CD14-positive monocyte (primary cell): Measurements from ENCODE around the gene TBX2. TPM values are rescaled to one million over a fixed set of nuclear protein-coding genes. Genes with fewer than 3 reads are reported as not detected.

Experiments
- DNase-seq, 3 donors: peaks; one replicate each; pipeline ENCODE4 v3.0.0-alpha.2; 2011 to 2022
- H2AFZ ChIP-seq: 2 replicates; pipeline ENCODE4 v1.6.0; 2012; ENCODE audit warnings: mild to moderate bottlenecking, low read depth, low read length, inconsistent platforms; ENCODE audit not compliant: insufficient read depth, poor library complexity, severe bottlenecking
- H3K27ac ChIP-seq, 2 donors: 1 replicate in 1 of 2; 2 replicates in 1 of 2; pipeline ENCODE4 v1.5.1; 2012 to 2013; ENCODE audit warnings: low read length in 2 of 2, control low read depth in 1 of 2, inconsistent platforms in 1 of 2, low read depth in 1 of 2, mild to moderate bottlenecking in 1 of 2
- H3K27me3 ChIP-seq, 2 donors: one replicate each; pipeline versions ENCODE4 v1.6.0 to v1.6.1; 2011 to 2013; ENCODE audit warnings: low read length in 2 of 2; ENCODE audit not compliant: control insufficient read depth in 2 of 2, insufficient read depth in 2 of 2
- H3K36me3 ChIP-seq, 2 donors: replicated peaks in 1 of 2; 1 replicate in 1 of 2; 2 replicates in 1 of 2; pipeline versions ENCODE4 v1.5.1 to v1.6.1; 2012 to 2013; ENCODE audit warnings: low read length in 2 of 2, control low read depth in 1 of 2, inconsistent platforms in 1 of 2, mild to moderate bottlenecking in 1 of 2; ENCODE audit not compliant: insufficient read depth in 2 of 2, control insufficient read depth in 1 of 2
- H3K4me1 ChIP-seq, 2 donors: 1 replicate in 1 of 2; 2 replicates in 1 of 2; pipeline versions ENCODE4 v1.5.1 to v1.6.1; 2012 to 2013; ENCODE audit warnings: low read length in 2 of 2, control low read depth in 1 of 2, inconsistent platforms in 1 of 2, mild to moderate bottlenecking in 1 of 2, moderate library complexity in 1 of 2; ENCODE audit not compliant: insufficient read depth in 2 of 2, control insufficient read depth in 1 of 2
- H3K4me2 ChIP-seq: replicated peaks from 2 replicates; pipeline ENCODE3; 2012; ENCODE audit warnings: low read length, moderate library complexity, mild to moderate bottlenecking; ENCODE audit not compliant: poor library complexity, severe bottlenecking; ENCODE audit errors: extremely low read depth
- H3K4me3 ChIP-seq, 3 experiments: fragments of 200-600 bp in 1 of 3; sonication (generic) in 1 of 3; replicated peaks in 1 of 3; 1 replicate in 2 of 3; 2 replicates in 1 of 3; pipeline ENCODE4 v1.5.1; 2011 to 2013; ENCODE audit warnings: low read length in 3 of 3, mild to moderate bottlenecking in 3 of 3, control low read depth in 2 of 3, low read depth in 2 of 3, inconsistent platforms in 1 of 3, moderate library complexity in 1 of 3
- H3K79me2 ChIP-seq: 2 replicates; pipeline ENCODE4 v1.6.0; 2012; ENCODE audit warnings: mild to moderate bottlenecking, control low read depth, inconsistent platforms, low read length, moderate library complexity; ENCODE audit not compliant: insufficient read depth
- H3K9ac ChIP-seq: 2 replicates; pipeline ENCODE4 v1.6.0; 2017; ENCODE audit warnings: low read length, mild to moderate bottlenecking; ENCODE audit not compliant: insufficient read depth, poor library complexity, severe bottlenecking
- H3K9me3 ChIP-seq, 2 donors: replicated peaks in 1 of 2; 1 replicate in 1 of 2; 2 replicates in 1 of 2; pipeline versions ENCODE4 v1.5.1 to v1.6.1; 2012 to 2013; ENCODE audit warnings: low read length in 2 of 2, control low read depth in 1 of 2; ENCODE audit not compliant: control insufficient read depth in 1 of 2, insufficient read depth in 1 of 2
- H4K20me1 ChIP-seq: 2 replicates; pipeline ENCODE4 v1.6.0; 2012; ENCODE audit warnings: mild to moderate bottlenecking, low read length, control low read depth, moderate library complexity; ENCODE audit not compliant: insufficient read depth
- H3K27ac Mint-ChIP-seq, 7 donors: one replicate each; pipeline ENCODE4 v1.8.0; 2020; ENCODE audit warnings: mild to moderate bottlenecking in 7 of 7, mixed read lengths in 7 of 7, moderate library complexity in 6 of 7, inconsistent platforms in 2 of 7
- H3K27me3 Mint-ChIP-seq, 3 donors: one replicate each; pipeline ENCODE4 v1.8.0; 2021 to 2022; ENCODE audit warnings: low read depth in 3 of 3, mild to moderate bottlenecking in 3 of 3, mixed read lengths in 3 of 3, moderate library complexity in 3 of 3, inconsistent platforms in 1 of 3
- H3K36me3 Mint-ChIP-seq, 2 donors: one replicate each; pipeline ENCODE4 v1.8.0; 2020; ENCODE audit warnings: mixed read lengths in 2 of 2, inconsistent platforms in 1 of 2, mild to moderate bottlenecking in 1 of 2
- H3K4me1 Mint-ChIP-seq: one replicate; pipeline ENCODE4 v1.8.0; 2020; ENCODE audit warnings: mild to moderate bottlenecking, mixed read lengths
- H3K4me3 Mint-ChIP-seq, 2 donors: one replicate each; pipeline ENCODE4 v1.8.0; 2020; ENCODE audit warnings: mild to moderate bottlenecking in 2 of 2, mixed read lengths in 2 of 2, moderate library complexity in 1 of 2
- H3K9me3 Mint-ChIP-seq, 7 donors: one replicate each; pipeline ENCODE4 v1.8.0; 2020 to 2022; ENCODE audit warnings: mixed read lengths in 7 of 7, mild to moderate bottlenecking in 6 of 7, moderate library complexity in 6 of 7, inconsistent platforms in 2 of 7
- CTCF ChIP-seq: fragments of 200-600 bp; IDR thresholded peaks from one replicate; pipeline ENCODE4 v1.8.0; 2022; ENCODE audit warnings: antibody characterized with exemption, mild to moderate bottlenecking
- WGBS: methylation state at CpG from one replicate; pipeline ENCODE4 v1.1.5; 2013; ENCODE audit warnings: missing lambda C conversion rate; ENCODE audit not compliant: insufficient coverage; 5-methylcytosine and 5-hydroxymethylcytosine counted together
- intact Hi-C, 2 donors: fragments of 100-400 bp; cut with micrococcal nuclease; formaldehyde crosslinking; loops; one replicate each; pipeline versions ENCODE4 v1.15.0 to v1.15.1; 2023
- polyA plus RNA-seq, 3 donors: library from polyadenylated mRNA; depleted of rRNA in 1 of 3; unstranded in 2 of 3; stranded (reverse) in 1 of 3; fragments of 300-500 nt in 2 of 3; fragments of >200 nt in 1 of 3; fragmentation: Illumina TruSeq in 2 of 3; gene quantifications; 1 replicate in 2 of 3; 2 replicates in 1 of 3; pipeline ENCODE4 v1.2.3, GENCODE V29; 2012 to 2021

TBX2 gene
- polyA plus RNA-seq, 3 donors, result 0.03 TPM; not detected in 2

DNA sequence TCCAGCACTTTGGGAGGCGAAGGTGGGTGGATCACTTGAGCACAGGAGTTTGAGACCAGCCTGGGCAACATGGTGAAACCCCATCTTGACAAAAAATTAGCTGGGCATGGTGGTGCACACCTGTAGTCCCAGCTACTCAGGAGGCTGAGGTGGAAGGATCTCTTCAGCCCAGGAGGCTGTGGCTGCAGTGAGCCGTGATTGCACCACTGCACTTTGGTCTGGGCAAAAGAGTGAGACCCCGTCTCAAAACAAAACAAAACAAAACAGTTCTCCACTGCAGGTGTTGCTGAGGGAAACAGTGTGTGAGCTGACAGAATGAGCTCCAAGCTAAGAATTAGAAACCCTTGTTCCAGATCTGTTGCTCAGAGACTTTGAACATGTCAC lies 35.2 kb upstream of the TBX2 start:
- no peaks in the 10 kb centered on the region for H3K9me3 ChIP-seq
- H3K27me3 ChIP-seq, result no peaks in the 10 kb centered on the region
- no peak overlapping the region for H3K9ac ChIP-seq
- H3K4me2 ChIP-seq, result no peak overlapping the region
- no peak overlapping the region for H3K27ac ChIP-seq
- H4K20me1 ChIP-seq, result no peaks in the 10 kb centered on the region
- no peaks in the 10 kb centered on the region for H3K79me2 ChIP-seq
- H3K4me3 ChIP-seq, result no peak overlapping the region
- TF ChIP-seq CTCF, result no peak
- no peak for DNase-seq
- Mint-ChIP-seq H3K4me3 (no peak overlapping the region), H3K36me3 (no peaks in the 10 kb centered on the region), H3K4me1 (no peaks in the 10 kb centered on the region), H3K9me3 (no peaks in the 10 kb centered on the region), H3K27ac (no peak overlapping the region), H3K27me3 (peaks cover 1 to 5% (median 2%) of the 10 kb centered on the region in 3 donors)
- no peak overlapping the region for H2AFZ ChIP-seq
- H3K36me3 ChIP-seq, result no peaks in the 10 kb centered on the region
- WGBS, result 100% methylated on average over 1 of the region's 3 CpGs
- intact Hi-C loops, result no loop called here
- no peaks in the 10 kb centered on the region for H3K4me1 ChIP-seq

DNA sequence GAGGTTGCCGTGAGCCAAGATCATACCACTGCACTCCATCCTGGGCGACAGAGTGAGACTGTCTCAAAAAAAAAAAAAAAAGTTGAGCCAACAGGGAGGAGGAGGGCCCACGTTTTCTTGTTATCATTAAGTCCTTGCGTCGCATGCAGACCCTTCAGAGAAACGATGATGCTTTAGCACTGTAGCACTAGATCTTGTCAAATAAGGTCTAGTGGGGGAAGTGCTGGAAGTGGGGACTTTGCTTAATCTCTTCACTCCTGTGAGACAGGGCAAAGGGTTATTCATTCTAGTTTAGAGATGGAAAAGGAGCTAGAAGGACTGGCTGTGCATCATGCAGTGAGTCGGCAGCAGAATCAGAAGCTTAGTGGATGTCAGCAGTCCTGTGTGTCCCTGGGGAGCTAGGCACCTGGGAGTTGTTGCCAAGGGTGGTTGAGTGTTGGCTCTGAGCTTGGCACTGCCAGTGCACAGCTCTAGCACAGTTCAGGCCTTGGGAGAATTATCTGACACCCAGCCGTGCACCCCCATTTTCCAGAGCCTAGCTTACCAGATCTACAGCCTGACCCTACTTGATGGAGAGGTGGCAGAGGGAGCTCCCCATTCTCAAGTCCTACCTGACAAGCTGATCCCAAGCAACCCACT lies 33.4 kb upstream of the TBX2 start:
- Histone ChIP-seq H3K4me1 (no peaks in the 10 kb centered on the region), H3K27me3 (no peaks in the 10 kb centered on the region), H3K79me2 (no peaks in the 10 kb centered on the region), H3K27ac (no peak overlapping the region), H2AFZ (no peak overlapping the region), H3K4me2 (no peak overlapping the region), H3K4me3 (no peak overlapping the region), H3K9me3 (no peaks in the 10 kb centered on the region), H3K9ac (no peak overlapping the region), H4K20me1 (no peaks in the 10 kb centered on the region), H3K36me3 (no peaks in the 10 kb centered on the region)
- no peak overlapping the region for H3K4me3 Mint-ChIP-seq
- H3K36me3 Mint-ChIP-seq, result no peaks in the 10 kb centered on the region
- H3K27ac Mint-ChIP-seq, result peak overlapping the region in 1 of 7 donors; percentile 42
- intact Hi-C loops, result no loop called here
- H3K27me3 Mint-ChIP-seq, result peaks cover 1 to 5% (median 5%) of the 10 kb centered on the region in 3 donors
- H3K9me3 Mint-ChIP-seq, result no peaks in the 10 kb centered on the region
- DNase-seq, result no peak
- WGBS, result 98% methylated on average over 5 of the region's 8 CpGs
- no peak for TF ChIP-seq CTCF
- no peaks in the 10 kb centered on the region for H3K4me1 Mint-ChIP-seq
